Suprapubic skin (tissue), 3 donors: ENCODE measurements around the gene TMCC2.

Experiments
- EP300 ChIP-seq: sonication (generic); formaldehyde crosslinking; IDR thresholded peaks from one replicate; pipeline ENCODE4 v1.6.1; 2017; ENCODE audit warnings: antibody characterized with exemption
- POLR2A ChIP-seq, 2 donors: fragments of 450-650 bp; IDR thresholded peaks; one replicate each; pipeline ENCODE4 v1.6.1; 2017; ENCODE audit warnings: antibody characterized with exemption in 2 of 2, mild to moderate bottlenecking in 2 of 2, moderate library complexity in 2 of 2
- TF ChIP-seq, protein P1 (sequence below), 2 donors: fragments of 200-600 bp in 1 of 2; fragments of 450-650 bp in 1 of 2; sonication (generic) in 1 of 2; IDR thresholded peaks; one replicate each; pipeline ENCODE4 v1.5.1; 2016 to 2019; ENCODE audit warnings: antibody characterized with exemption in 2 of 2, mild to moderate bottlenecking in 1 of 2, moderate library complexity in 1 of 2

GRCh38 chr1:205270271-205270670 is 42.5 kb downstream of the TMCC2 start:
- TF ChIP-seq EP300 (no peak), POLR2A (IDR thresholded peaks at IDR 0.05) (no peak)
- TF ChIP-seq, protein P1, sequence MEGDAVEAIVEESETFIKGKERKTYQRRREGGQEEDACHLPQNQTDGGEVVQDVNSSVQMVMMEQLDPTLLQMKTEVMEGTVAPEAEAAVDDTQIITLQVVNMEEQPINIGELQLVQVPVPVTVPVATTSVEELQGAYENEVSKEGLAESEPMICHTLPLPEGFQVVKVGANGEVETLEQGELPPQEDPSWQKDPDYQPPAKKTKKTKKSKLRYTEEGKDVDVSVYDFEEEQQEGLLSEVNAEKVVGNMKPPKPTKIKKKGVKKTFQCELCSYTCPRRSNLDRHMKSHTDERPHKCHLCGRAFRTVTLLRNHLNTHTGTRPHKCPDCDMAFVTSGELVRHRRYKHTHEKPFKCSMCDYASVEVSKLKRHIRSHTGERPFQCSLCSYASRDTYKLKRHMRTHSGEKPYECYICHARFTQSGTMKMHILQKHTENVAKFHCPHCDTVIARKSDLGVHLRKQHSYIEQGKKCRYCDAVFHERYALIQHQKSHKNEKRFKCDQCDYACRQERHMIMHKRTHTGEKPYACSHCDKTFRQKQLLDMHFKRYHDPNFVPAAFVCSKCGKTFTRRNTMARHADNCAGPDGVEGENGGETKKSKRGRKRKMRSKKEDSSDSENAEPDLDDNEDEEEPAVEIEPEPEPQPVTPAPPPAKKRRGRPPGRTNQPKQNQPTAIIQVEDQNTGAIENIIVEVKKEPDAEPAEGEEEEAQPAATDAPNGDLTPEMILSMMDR (IDR thresholded peaks at IDR 0.05): no peak
